ENCODE data around the gene KIF13A. TPM values are rescaled to one million over a fixed set of nuclear protein-coding genes. Genes with fewer than 3 reads are reported as not detected.

The KIF13A gene
- total and polyA plus RNA-seq, 9 of the 15 experiments (the other 6 are each of a cell fraction or from before 2014, with no cell fraction given) = 3.6 to 44.3 (median 29.7) TPM

GRCh38 chr6:17892097-17892686 lies 95.2 kb downstream of the KIF13A start (continued):
- TF ChIP-seq BRCA1 (IDR thresholded peaks at IDR 0.05) (no peak), BRCA1 (CRISPR knock-in tag; IDR thresholded peaks at IDR 0.05) (no peak), CBFA2T3 (IDR thresholded peaks at IDR 0.05) (peak; percentile 80), THAP12 (CRISPR knock-in tag; IDR thresholded peaks at IDR 0.05) (no peak)

GRCh38 chr6:17890309-17890708 lies 97.1 kb downstream of the KIF13A start:
- H3K4me1 ChIP-seq (replicated peaks in 1 of 2; ENCODE audit: control insufficient read depth in 2 of 2, insufficient read depth in 2 of 2, low read length in 2 of 2) = peaks cover 7 to 17% of the 10 kb centered on the region in 2 experiments; a peak in 4 of 5 replicates
- H3K4me2 ChIP-seq (ENCODE audit: insufficient read depth, low read length) = no peak overlapping the region
- ATAC-seq (no peak), FAIRE-seq (no peak), DNase-seq (ENCODE audit: extremely low read depth in 1 of 4, low spot score in 3 of 4) (no peak)
- BruUV-seq (replicated peaks) = no TSS peak
- ChIA-PET POLR2A (interaction anchor here (0.7 to 1.0 kb wide), 2 partner anchors 25 to 313 kb away, joined by 3 to 4 read pairs; no protein-coding TSS in a partner anchor), CTCF (ENCODE audit: low intra/inter-chr PET ratio) (no interaction called here)
- 69% methylated on average over 1 of the region's 1 CpG for WGBS (ENCODE audit: insufficient coverage, low coverage, missing lambda C conversion rate)
- H3K9me1 ChIP-seq (ENCODE audit: control insufficient read depth, insufficient read depth, low read length) = no peaks in the 10 kb centered on the region
- H2AFZ ChIP-seq (ENCODE audit: low read depth, low read length) = no peak overlapping the region
- 0 out of 3 replicates have a peak, but pooled peaks cover 5% of the 10 kb centered on the region for H3K79me2 ChIP-seq (ENCODE audit: control insufficient read depth, insufficient read depth, low read length)
- H3K9me3 ChIP-seq (replicated peaks; ENCODE audit: control insufficient read depth, insufficient read depth, low read depth, low read length) = peaks cover 13% of the 10 kb centered on the region
- intact Hi-C loops (cut with micrococcal nuclease) = no loop called here
- no peak overlapping the region for H3K9ac ChIP-seq (ENCODE audit: insufficient read depth in 1 of 2, low read depth in 2 of 2, low read length in 2 of 2)
- in situ Hi-C loops (cut with MboI) = no loop called here
- H4K20me1 ChIP-seq (replicated peaks; ENCODE audit: control insufficient read depth, insufficient read depth, low read length) = no peaks in the 10 kb centered on the region
- H3K27me3 ChIP-seq (ENCODE audit: control insufficient read depth in 2 of 2, insufficient read depth in 2 of 2, low read length in 2 of 2) = no peaks in the 10 kb centered on the region
- no peak overlapping the region for H3K4me3 ChIP-seq
- H3K27ac ChIP-seq (ENCODE audit: extremely low read depth, low read depth, low read length) = no peak overlapping the region
- H3K36me3 ChIP-seq (ENCODE audit: control insufficient read depth, insufficient read depth, low read length) = peaks cover 24% of the 10 kb centered on the region
- TF ChIP-seq RHOXF2B (CRISPR knock-in tag; conservative IDR thresholded peaks at IDR 0.05) (no peak), VEZF1 (CRISPR knock-in tag; IDR thresholded peaks at IDR 0.05) (no peak), GATAD2A (IDR thresholded peaks at IDR 0.05) (no peak), CEBPZ (IDR thresholded peaks at IDR 0.05; ENCODE audit: borderline replicate concordance, low read depth, low read length) (no peak), ZBTB33 (CRISPR knock-in tag; IDR thresholded peaks at IDR 0.05) (no peak), ZNF764 (CRISPR knock-in tag; IDR thresholded peaks at IDR 0.05; ENCODE audit: low read depth) (no peak), YY1 (IDR thresholded peaks at IDR 0.05; ENCODE audit: borderline replicate concordance in 1 of 3, control insufficient read depth in 1 of 3, extremely low read depth in 1 of 3, insufficient read depth in 3 of 3, insufficient read length in 1 of 3, insufficient replicate concordance in 2 of 3, low read depth in 1 of 3, low read length in 2 of 3) (no peak)
